GM20000 (cell line): ENCODE measurements around the gene INO80E.
A peak's percentile ranks its signal among the peaks of the same experiment; 100 is the strongest.
"Not testable (repeated sequence)": the region's sequence is repeated elsewhere in the genome, so short reads cannot be mapped to it uniquely, and the experiment has no call there.

Experiments
- DNase-seq: peaks from one replicate; pipeline ENCODE4 v3.0.0; 2012; ENCODE audit warnings: low spot score
- CTCF ChIP-seq: IDR thresholded peaks from 2 replicates; pipeline ENCODE4 v1.5.1; 2012; ENCODE audit warnings: mild to moderate bottlenecking, control low read depth; ENCODE audit errors: extremely low read depth, missing control alignments

Gene INO80E

GRCh38 chr16:29995911-29996765, at the start of gene INO80E:
INO80E (plus strand) TSS chr16:29996241; CDS start chr16:29996311, 70 bp downstream.
- TF ChIP-seq CTCF, result no peak
- DNase-seq, result peak; percentile 99

- no peak for TF ChIP-seq CTCF
- no peak for DNase-seq
Observed at GRCh38 chr16:29947897-29948296, 48.1 kb upstream of the INO80E start.

- no peak for DNase-seq
Observed at GRCh38 chr16:29950806-29951461, 45.1 kb upstream of the INO80E start.

GRCh38 chr16:29951625-29952365, 44.2 kb upstream of the INO80E start:
- DNase-seq, result no peak
- TF ChIP-seq CTCF, result no peak

More at GRCh38 chr16:29950806-29951461, 45.1 kb upstream of the INO80E start:
- TF ChIP-seq CTCF, result no peak

GRCh38 chr16:29958756-29959155, 37.3 kb upstream of the INO80E start:
- no peak for TF ChIP-seq CTCF
- DNase-seq, result no peak

- DNase-seq, result no peak
- no peak for TF ChIP-seq CTCF
Observed at GRCh38 chr16:29959293-29959692, 36.7 kb upstream of the INO80E start.

GRCh38 chr16:29959821-29960220, 36.2 kb upstream of the INO80E start:
- DNase-seq, result not testable (repeated sequence)
